ENCODE data around the gene MYH11. TPM values are rescaled to one million over a fixed set of nuclear protein-coding genes. Genes with fewer than 3 reads are reported as not detected.

The MYH11 gene
- total and polyA plus RNA-seq, 10 of the 15 experiments (the other 5 are each of a cell fraction or from before 2014, with no cell fraction given): 0.01 to 1.9 (median 0.13) TPM; not detected in 1

DNA sequence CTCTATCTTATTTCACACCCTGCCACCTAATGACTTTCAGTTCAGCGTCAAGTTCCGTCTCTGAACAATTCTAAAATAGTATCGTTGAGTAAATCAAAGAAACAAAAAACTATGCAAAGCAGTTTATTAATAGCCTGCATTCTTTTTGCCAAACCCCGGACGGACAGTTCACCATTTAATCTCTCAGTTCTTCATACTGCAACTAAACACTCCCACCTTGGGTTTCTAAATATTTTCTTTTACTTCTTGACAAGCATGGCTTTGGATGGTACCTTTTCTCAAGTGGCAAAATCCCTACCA lies 1.2 kb downstream of the MYH11 start:
- Histone ChIP-seq H3K79me2 (ENCODE audit: control insufficient read depth, insufficient read depth, low read length) (no peaks in the 10 kb centered on the region), H3K4me3 (peak overlapping the region; percentile 25; the same call in 1 of the 2 replicates), H3K9me3 (replicated peaks; ENCODE audit: control insufficient read depth, insufficient read depth, low read length) (no peaks in the 10 kb centered on the region), H3K4me1 (ENCODE audit: control insufficient read depth, insufficient read depth, low read length) (peaks cover 18% of the 10 kb centered on the region; the same call in 1 of the 2 replicates), H3K27ac (ENCODE audit: control insufficient read depth, insufficient read depth) (no peak overlapping the region), H3K36me3 (ENCODE audit: control insufficient read depth in 2 of 2, insufficient read depth in 2 of 2, low read length in 1 of 2) (no peaks in the 10 kb centered on the region), H2AFZ (ENCODE audit: control insufficient read depth, low read depth, low read length) (no peak overlapping the region), H3K9ac (ENCODE audit: control insufficient read depth, insufficient read depth, low read length) (no peak overlapping the region), H3K4me2 (ENCODE audit: control insufficient read depth, insufficient read depth) (peak overlapping the region; percentile 36), H3K27me3 (replicated peaks in 1 of 2; ENCODE audit: control insufficient read depth in 2 of 2, insufficient read depth in 2 of 2, low read length in 1 of 2) (peaks cover 9 to 10% of the 10 kb centered on the region in 2 experiments), H4K20me1 (ENCODE audit: control insufficient read depth, insufficient read depth) (no peaks in the 10 kb centered on the region)
- FAIRE-seq (no peak), DNase-seq (ENCODE audit: low read depth, low spot score) (no peak), ATAC-seq (peak; percentile 48)
- CTCF ChIA-PET: no interaction called here
- intact Hi-C loops (cut with micrococcal nuclease; ENCODE audit: unreplicated experiment): no loop called here
- POLR2A ChIA-PET: no interaction called here
- no TSS peak for BruUV-seq (replicated peaks)
- TF ChIP-seq WRNIP1 (IDR thresholded peaks at IDR 0.05; ENCODE audit: borderline replicate concordance, low read depth, low read length): no peak
- TF ChIP-seq, protein P1, sequence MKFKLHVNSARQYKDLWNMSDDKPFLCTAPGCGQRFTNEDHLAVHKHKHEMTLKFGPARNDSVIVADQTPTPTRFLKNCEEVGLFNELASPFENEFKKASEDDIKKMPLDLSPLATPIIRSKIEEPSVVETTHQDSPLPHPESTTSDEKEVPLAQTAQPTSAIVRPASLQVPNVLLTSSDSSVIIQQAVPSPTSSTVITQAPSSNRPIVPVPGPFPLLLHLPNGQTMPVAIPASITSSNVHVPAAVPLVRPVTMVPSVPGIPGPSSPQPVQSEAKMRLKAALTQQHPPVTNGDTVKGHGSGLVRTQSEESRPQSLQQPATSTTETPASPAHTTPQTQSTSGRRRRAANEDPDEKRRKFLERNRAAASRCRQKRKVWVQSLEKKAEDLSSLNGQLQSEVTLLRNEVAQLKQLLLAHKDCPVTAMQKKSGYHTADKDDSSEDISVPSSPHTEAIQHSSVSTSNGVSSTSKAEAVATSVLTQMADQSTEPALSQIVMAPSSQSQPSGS (IDR thresholded peaks at IDR 0.05; ENCODE audit: low read length): no peak
- TF ChIP-seq, protein P2, sequence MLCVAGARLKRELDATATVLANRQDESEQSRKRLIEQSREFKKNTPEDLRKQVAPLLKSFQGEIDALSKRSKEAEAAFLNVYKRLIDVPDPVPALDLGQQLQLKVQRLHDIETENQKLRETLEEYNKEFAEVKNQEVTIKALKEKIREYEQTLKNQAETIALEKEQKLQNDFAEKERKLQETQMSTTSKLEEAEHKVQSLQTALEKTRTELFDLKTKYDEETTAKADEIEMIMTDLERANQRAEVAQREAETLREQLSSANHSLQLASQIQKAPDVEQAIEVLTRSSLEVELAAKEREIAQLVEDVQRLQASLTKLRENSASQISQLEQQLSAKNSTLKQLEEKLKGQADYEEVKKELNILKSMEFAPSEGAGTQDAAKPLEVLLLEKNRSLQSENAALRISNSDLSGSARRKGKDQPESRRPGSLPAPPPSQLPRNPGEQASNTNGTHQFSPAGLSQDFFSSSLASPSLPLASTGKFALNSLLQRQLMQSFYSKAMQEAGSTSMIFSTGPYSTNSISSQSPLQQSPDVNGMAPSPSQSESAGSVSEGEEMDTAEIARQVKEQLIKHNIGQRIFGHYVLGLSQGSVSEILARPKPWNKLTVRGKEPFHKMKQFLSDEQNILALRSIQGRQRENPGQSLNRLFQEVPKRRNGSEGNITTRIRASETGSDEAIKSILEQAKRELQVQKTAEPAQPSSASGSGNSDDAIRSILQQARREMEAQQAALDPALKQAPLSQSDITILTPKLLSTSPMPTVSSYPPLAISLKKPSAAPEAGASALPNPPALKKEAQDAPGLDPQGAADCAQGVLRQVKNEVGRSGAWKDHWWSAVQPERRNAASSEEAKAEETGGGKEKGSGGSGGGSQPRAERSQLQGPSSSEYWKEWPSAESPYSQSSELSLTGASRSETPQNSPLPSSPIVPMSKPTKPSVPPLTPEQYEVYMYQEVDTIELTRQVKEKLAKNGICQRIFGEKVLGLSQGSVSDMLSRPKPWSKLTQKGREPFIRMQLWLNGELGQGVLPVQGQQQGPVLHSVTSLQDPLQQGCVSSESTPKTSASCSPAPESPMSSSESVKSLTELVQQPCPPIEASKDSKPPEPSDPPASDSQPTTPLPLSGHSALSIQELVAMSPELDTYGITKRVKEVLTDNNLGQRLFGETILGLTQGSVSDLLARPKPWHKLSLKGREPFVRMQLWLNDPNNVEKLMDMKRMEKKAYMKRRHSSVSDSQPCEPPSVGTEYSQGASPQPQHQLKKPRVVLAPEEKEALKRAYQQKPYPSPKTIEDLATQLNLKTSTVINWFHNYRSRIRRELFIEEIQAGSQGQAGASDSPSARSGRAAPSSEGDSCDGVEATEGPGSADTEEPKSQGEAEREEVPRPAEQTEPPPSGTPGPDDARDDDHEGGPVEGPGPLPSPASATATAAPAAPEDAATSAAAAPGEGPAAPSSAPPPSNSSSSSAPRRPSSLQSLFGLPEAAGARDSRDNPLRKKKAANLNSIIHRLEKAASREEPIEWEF (IDR thresholded peaks at IDR 0.05; ENCODE audit: insufficient replicate concordance, low read depth, low read length): no peak
- TF ChIP-seq, protein P3, sequence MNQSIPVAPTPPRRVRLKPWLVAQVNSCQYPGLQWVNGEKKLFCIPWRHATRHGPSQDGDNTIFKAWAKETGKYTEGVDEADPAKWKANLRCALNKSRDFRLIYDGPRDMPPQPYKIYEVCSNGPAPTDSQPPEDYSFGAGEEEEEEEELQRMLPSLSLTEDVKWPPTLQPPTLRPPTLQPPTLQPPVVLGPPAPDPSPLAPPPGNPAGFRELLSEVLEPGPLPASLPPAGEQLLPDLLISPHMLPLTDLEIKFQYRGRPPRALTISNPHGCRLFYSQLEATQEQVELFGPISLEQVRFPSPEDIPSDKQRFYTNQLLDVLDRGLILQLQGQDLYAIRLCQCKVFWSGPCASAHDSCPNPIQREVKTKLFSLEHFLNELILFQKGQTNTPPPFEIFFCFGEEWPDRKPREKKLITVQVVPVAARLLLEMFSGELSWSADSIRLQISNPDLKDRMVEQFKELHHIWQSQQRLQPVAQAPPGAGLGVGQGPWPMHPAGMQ (IDR thresholded peaks at IDR 0.05; ENCODE audit: borderline replicate concordance): no peak
- peak; percentile 68; the same call in 1 of the 2 replicates for TF ChIP-seq MEF2A (IDR thresholded peaks at IDR 0.05; ENCODE audit: insufficient read depth, low read depth, low read length)
- no peak for TF ChIP-seq ZNF622 (IDR thresholded peaks at IDR 0.05)
- peak; percentile 34 for TF ChIP-seq MEF2B (IDR thresholded peaks at IDR 0.05; ENCODE audit: partially characterized antibody, poor library complexity, severe bottlenecking)
- TF ChIP-seq SRF (IDR thresholded peaks at IDR 0.05; ENCODE audit: low read depth in 2 of 2, low read length in 2 of 2): no peak
- TF ChIP-seq TCF7 (IDR thresholded peaks at IDR 0.05; ENCODE audit: borderline replicate concordance): no peak
- in situ Hi-C loops (cut with MboI): no loop called here
- SMC1A ChIA-PET (ENCODE audit: uncharacterized antibody, unreplicated experiment): interaction anchor here (0.8 kb wide), 2 partner anchors 12 to 33 kb away, joined by 3 read pairs; partner anchors contain the start of gene CEP20
- WGBS (ENCODE audit: insufficient coverage, insufficient replicate concordance, low lambda C conversion rate, missing lambda C conversion rate): under 1% methylated on average over 5 of the region's 5 CpGs
- RAD21 ChIA-PET (ENCODE audit: unreplicated experiment): no interaction called here
